ENCODE data around the gene INO80E.

GRCh38 chr16:29975811-29976511 is 20.1 kb upstream of the INO80E start:
- no peak for TF ChIP-seq CTCF (IDR thresholded peaks at IDR 0.05)
- TF ChIP-seq CHD2 (IDR thresholded peaks at IDR 0.05; ENCODE audit: low read length, partially characterized antibody): no peak
- TF ChIP-seq ZNF302 (CRISPR knock-in tag; IDR thresholded peaks at IDR 0.05): no peak
- TF ChIP-seq HOXA7 (CRISPR knock-in tag; IDR thresholded peaks at IDR 0.05): no peak
- TF ChIP-seq TP53 (CRISPR knock-in tag; IDR thresholded peaks at IDR 0.05): no peak
- no peak for TF ChIP-seq KDM1A (IDR thresholded peaks at IDR 0.05; ENCODE audit: low read depth)
- TF ChIP-seq CEBPB (IDR thresholded peaks at IDR 0.05): no peak
- no peak for TF ChIP-seq POLR2A (IDR thresholded peaks at IDR 0.05; ENCODE audit: low read length)
- TF ChIP-seq EHMT2 (IDR thresholded peaks at IDR 0.05; ENCODE audit: low read depth): no peak
- TF ChIP-seq POLR2AphosphoS2 (conservative IDR thresholded peaks at IDR 0.05; ENCODE audit: low read length): no peak
- no peak for TF ChIP-seq PBX3 (IDR thresholded peaks at IDR 0.05)

Measured in A549 (cell line).